ENCODE measurements around the gene NFKBIL1. TPM values are rescaled to one million over a fixed set of nuclear protein-coding genes. Genes with fewer than 3 reads are reported as not detected.

The NFKBIL1 gene
- total and polyA plus RNA-seq, 7 donors: 18.0 to 55.1 (median 32.5) TPM

DNA sequence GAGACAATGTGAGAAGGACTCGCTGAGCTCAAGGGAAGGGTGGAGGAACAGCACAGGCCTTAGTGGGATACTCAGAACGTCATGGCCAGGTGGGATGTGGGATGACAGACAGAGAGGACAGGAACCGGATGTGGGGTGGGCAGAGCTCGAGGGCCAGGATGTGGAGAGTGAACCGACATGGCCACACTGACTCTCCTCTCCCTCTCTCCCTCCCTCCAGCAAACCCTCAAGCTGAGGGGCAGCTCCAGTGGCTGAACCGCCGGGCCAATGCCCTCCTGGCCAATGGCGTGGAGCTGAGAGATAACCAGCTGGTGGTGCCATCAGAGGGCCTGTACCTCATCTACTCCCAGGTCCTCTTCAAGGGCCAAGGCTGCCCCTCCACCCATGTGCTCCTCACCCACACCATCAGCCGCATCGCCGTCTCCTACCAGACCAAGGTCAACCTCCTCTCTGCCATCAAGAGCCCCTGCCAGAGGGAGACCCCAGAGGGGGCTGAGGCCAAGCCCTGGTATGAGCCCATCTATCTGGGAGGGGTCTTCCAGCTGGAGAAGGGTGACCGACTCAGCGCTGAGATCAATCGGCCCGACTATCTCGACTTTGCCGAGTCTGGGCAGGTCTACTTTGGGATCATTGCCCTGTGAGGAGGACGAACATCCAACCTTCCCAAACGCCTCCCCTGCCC, 29.6 kb downstream of the NFKBIL1 start:
- intact Hi-C loops (cut with DNase I): no loop called here
- H3K27me3 ChIP-seq: no peaks in the 10 kb centered on the region
- H3K4me1 ChIP-seq: peaks cover 0 to 21% (median 13%) of the 10 kb centered on the region in 4 donors
- DNase-seq: no peak
- no peak overlapping the region for H3K27ac ChIP-seq
- TF ChIP-seq EP300 (IDR thresholded peaks at IDR 0.05): no peak
- no peak for TF ChIP-seq POLR2AphosphoS5 (IDR thresholded peaks at IDR 0.05)
- no peak for TF ChIP-seq POLR2A (IDR thresholded peaks at IDR 0.05)
- TF ChIP-seq, protein P1, sequence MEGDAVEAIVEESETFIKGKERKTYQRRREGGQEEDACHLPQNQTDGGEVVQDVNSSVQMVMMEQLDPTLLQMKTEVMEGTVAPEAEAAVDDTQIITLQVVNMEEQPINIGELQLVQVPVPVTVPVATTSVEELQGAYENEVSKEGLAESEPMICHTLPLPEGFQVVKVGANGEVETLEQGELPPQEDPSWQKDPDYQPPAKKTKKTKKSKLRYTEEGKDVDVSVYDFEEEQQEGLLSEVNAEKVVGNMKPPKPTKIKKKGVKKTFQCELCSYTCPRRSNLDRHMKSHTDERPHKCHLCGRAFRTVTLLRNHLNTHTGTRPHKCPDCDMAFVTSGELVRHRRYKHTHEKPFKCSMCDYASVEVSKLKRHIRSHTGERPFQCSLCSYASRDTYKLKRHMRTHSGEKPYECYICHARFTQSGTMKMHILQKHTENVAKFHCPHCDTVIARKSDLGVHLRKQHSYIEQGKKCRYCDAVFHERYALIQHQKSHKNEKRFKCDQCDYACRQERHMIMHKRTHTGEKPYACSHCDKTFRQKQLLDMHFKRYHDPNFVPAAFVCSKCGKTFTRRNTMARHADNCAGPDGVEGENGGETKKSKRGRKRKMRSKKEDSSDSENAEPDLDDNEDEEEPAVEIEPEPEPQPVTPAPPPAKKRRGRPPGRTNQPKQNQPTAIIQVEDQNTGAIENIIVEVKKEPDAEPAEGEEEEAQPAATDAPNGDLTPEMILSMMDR (IDR thresholded peaks at IDR 0.05): no peak
- 77 to 85% methylated on average over 19 of the region's 19 CpGs for WGBS, 2 donors
- H3K4me3 ChIP-seq: no peak overlapping the region
- H3K36me3 ChIP-seq: no peaks in the 10 kb centered on the region
- H3K9me3 ChIP-seq: no peaks in the 10 kb centered on the region

DNA sequence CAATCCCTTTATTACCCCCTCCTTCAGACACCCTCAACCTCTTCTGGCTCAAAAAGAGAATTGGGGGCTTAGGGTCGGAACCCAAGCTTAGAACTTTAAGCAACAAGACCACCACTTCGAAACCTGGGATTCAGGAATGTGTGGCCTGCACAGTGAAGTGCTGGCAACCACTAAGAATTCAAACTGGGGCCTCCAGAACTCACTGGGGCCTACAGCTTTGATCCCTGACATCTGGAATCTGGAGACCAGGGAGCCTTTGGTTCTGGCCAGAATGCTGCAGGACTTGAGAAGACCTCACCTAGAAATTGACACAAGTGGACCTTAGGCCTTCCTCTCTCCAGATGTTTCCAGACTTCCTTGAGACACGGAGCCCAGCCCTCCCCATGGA, 30.2 kb downstream of the NFKBIL1 start:
- Histone ChIP-seq H3K9me3 (no peaks in the 10 kb centered on the region), H3K36me3 (no peaks in the 10 kb centered on the region), H3K4me3 (no peak overlapping the region), H3K4me1 (peaks cover 0 to 21% (median 17%) of the 10 kb centered on the region in 4 donors), H3K27me3 (no peaks in the 10 kb centered on the region), H3K27ac (no peak overlapping the region)
- intact Hi-C loops (cut with DNase I): no loop called here
- TF ChIP-seq POLR2AphosphoS5 (IDR thresholded peaks at IDR 0.05) (no peak), EP300 (IDR thresholded peaks at IDR 0.05) (no peak), POLR2A (IDR thresholded peaks at IDR 0.05) (no peak)
- TF ChIP-seq, protein P1 (IDR thresholded peaks at IDR 0.05): no peak
- DNase-seq: no peak
- 81 to 86% methylated on average over 3 of the region's 3 CpGs for WGBS, 2 donors

DNA sequence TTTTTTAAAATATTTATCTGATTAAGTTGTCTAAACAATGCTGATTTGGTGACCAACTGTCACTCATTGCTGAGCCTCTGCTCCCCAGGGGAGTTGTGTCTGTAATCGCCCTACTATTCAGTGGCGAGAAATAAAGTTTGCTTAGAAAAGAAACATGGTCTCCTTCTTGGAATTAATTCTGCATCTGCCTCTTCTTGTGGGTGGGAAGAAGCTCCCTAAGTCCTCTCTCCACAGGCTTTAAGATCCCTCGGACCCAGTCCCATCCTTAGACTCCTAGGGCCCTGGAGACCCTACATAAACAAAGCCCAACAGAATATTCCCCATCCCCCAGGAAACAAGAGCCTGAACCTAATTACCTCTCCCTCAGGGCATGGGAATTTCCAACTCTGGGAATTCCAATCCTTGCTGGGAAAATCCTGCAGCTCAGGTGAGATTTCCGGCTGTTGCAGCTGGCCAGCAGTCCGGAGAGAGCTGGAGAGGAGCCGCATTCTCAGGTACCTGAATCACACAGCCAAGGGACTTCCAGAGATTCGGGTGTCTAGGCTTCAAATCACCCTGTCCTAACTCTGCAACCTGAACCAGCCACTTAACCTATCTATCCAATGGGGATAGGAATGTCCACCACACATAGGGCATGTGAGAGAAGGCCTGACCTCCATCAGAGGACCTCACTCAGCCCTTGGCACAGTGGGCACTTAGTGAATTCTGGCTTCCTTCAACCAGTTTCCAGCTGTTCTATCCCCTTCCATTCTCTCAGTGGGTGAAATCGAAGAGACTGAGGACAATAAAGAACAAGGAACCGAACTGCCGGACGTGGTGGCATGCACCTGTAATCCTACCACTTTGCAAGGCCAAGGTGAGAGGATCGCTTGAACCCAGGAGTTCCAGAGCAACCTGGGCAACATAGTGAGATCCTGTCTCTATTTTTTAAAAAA, 31.0 kb downstream of the NFKBIL1 start:
- TF ChIP-seq POLR2AphosphoS5 (IDR thresholded peaks at IDR 0.05) (no peak), EP300 (IDR thresholded peaks at IDR 0.05) (no peak), POLR2A (IDR thresholded peaks at IDR 0.05) (no peak)
- TF ChIP-seq, protein P1 (IDR thresholded peaks at IDR 0.05): no peak
- no peaks in the 10 kb centered on the region for H3K36me3 ChIP-seq
- intact Hi-C loops (cut with DNase I): no loop called here
- H3K9me3 ChIP-seq: no peaks in the 10 kb centered on the region
- WGBS, 2 donors: 67 to 79% methylated on average over 12 of the region's 12 CpGs
- no peaks in the 10 kb centered on the region for H3K27me3 ChIP-seq
- no peak for DNase-seq
- no peak overlapping the region for H3K4me3 ChIP-seq
- H3K4me1 ChIP-seq: peaks cover 0 to 21% (median 17%) of the 10 kb centered on the region in 4 donors
- no peak overlapping the region for H3K27ac ChIP-seq

DNA sequence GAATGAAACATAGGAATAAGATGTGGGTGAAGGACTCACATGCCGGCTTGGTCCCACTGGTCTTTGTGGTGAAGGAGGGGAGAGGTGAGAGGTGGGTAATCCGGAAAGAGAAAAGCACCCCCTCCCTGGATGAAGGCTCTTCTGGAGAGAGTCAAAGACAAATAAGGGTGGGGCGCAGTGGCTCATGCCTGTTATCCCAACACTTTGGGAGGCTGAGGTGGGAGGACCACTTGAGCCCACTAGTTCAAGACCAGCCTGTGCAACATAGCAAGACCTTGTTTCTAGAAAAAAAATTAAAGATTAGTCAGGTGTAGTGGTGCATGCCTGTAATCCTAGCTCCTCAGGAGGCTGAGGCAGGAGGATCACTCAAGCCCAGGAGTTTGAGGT, 31.7 kb downstream of the NFKBIL1 start:
- H3K27ac ChIP-seq: no peak overlapping the region
- no peaks in the 10 kb centered on the region for H3K9me3 ChIP-seq
- TF ChIP-seq, protein P1 (IDR thresholded peaks at IDR 0.05): no peak
- TF ChIP-seq POLR2A (IDR thresholded peaks at IDR 0.05) (no peak), EP300 (IDR thresholded peaks at IDR 0.05) (no peak), POLR2AphosphoS5 (IDR thresholded peaks at IDR 0.05) (no peak)
- H3K4me1 ChIP-seq: peaks cover 0 to 21% (median 17%) of the 10 kb centered on the region in 4 donors
- H3K4me3 ChIP-seq: no peak overlapping the region
- intact Hi-C loops (cut with DNase I): no loop called here
- 79 to 87% methylated on average over 3 of the region's 3 CpGs for WGBS, 2 donors
- H3K27me3 ChIP-seq: no peaks in the 10 kb centered on the region
- no peak for DNase-seq
- no peaks in the 10 kb centered on the region for H3K36me3 ChIP-seq
